ENCODE results near the gene PMM2. TPM values are rescaled to one million over a fixed set of nuclear protein-coding genes. Genes with fewer than 3 reads are reported as not detected.

Gene PMM2
- total and polyA plus RNA-seq, 2 experiments from 2014 or later, result 38.2 to 60.4 TPM

- Histone ChIP-seq H3K4me2 (no peak overlapping the region), H3F3A (replicated peaks; ENCODE audit: low read depth) (peaks cover 14% of the 10 kb centered on the region; the same call in 1 of the 2 replicates), H3K27me3 (ENCODE audit: insufficient read depth) (no peaks in the 10 kb centered on the region), H3K4me3 (no peak overlapping the region), H3K79me2 (replicated peaks; ENCODE audit: insufficient read depth) (peaks cover 70% of the 10 kb centered on the region), H4K20me1 (replicated peaks; ENCODE audit: insufficient read depth) (peaks cover 34% of the 10 kb centered on the region), H3K27ac (ENCODE audit: low read depth) (0 out of 2 replicates have a peak overlapping the region, but pooled peaks have one; percentile 50), H2AFZ (no peak overlapping the region), H3K9me2 (ENCODE audit: insufficient read depth) (no peaks in the 10 kb centered on the region), H3K36me3 (ENCODE audit: insufficient read depth) (peaks cover 57% of the 10 kb centered on the region), H3K4me1 (ENCODE audit: insufficient read depth) (no peaks in the 10 kb centered on the region; the same call in 1 of the 2 replicates)
- Mint-ChIP-seq H3K36me3 (ENCODE audit: low read depth) (peaks cover 76% of the 10 kb centered on the region), H3K27ac (peak overlapping the region; percentile 36; the same call in 1 of the 2 replicates), H3K9me3 (no peaks in the 10 kb centered on the region; the same call in 2 of the 3 replicates), H3K4me3 (no peak overlapping the region), H3K4me1 (peaks cover under 1% of the 10 kb centered on the region), H3K27me3 (ENCODE audit: insufficient read depth, low read depth, poor library complexity) (peaks cover 9% of the 10 kb centered on the region)
- TF ChIP-seq POLR2AphosphoS5 (IDR thresholded peaks at IDR 0.05; ENCODE audit: low read depth) (no peak), ETS1 (IDR thresholded peaks at IDR 0.05) (no peak), REST (IDR thresholded peaks at IDR 0.05; ENCODE audit: unreplicated experiment) (no peak), ZNF462 (CRISPR knock-in tag; IDR thresholded peaks at IDR 0.05) (no peak)
- ATAC-seq (no peak), DNase-seq (ENCODE audit: low spot score) (no peak)
These were observed 6.7 kb downstream of the PMM2 start for GRCh38 chr16:8804313-8804712.
